Activated naive CD8-positive, alpha-beta T cell treated with anti-CD3 and anti-CD28 coated beads, Interleukin-2, amount 50 U/mL, for 24 hours (primary cell): Measurements from ENCODE around the gene FLAD1.
A peak's percentile ranks its signal among the peaks of the same experiment; 100 is the strongest.

Source experiments
- ATAC-seq: fragments of 150-1000 bp; cut with Tn5 transposase; one replicate; pipeline ENCODE4 v1.10.0; 2021
- DNase-seq: peaks from one replicate; pipeline ENCODE4 v3.0.0; 2021
- H3K27ac Mint-ChIP-seq: one replicate; pipeline ENCODE4 v1.8.0; 2021; ENCODE audit warnings: mild to moderate bottlenecking, mixed read lengths
- H3K27me3 Mint-ChIP-seq: one replicate; pipeline ENCODE4 v1.8.0; 2021; ENCODE audit warnings: mixed read lengths
- H3K36me3 Mint-ChIP-seq: one replicate; pipeline ENCODE4 v1.8.0; 2021; ENCODE audit warnings: low read depth, mixed read lengths
- H3K4me1 Mint-ChIP-seq: one replicate; pipeline ENCODE4 v1.8.0; 2021; ENCODE audit warnings: mixed read lengths
- H3K4me3 Mint-ChIP-seq: one replicate; pipeline ENCODE4 v1.8.0; 2021; ENCODE audit warnings: mild to moderate bottlenecking, moderate library complexity, mixed read lengths
- H3K9me3 Mint-ChIP-seq: one replicate; pipeline ENCODE4 v1.8.0; 2021; ENCODE audit warnings: mixed read lengths

Gene FLAD1

DNA sequence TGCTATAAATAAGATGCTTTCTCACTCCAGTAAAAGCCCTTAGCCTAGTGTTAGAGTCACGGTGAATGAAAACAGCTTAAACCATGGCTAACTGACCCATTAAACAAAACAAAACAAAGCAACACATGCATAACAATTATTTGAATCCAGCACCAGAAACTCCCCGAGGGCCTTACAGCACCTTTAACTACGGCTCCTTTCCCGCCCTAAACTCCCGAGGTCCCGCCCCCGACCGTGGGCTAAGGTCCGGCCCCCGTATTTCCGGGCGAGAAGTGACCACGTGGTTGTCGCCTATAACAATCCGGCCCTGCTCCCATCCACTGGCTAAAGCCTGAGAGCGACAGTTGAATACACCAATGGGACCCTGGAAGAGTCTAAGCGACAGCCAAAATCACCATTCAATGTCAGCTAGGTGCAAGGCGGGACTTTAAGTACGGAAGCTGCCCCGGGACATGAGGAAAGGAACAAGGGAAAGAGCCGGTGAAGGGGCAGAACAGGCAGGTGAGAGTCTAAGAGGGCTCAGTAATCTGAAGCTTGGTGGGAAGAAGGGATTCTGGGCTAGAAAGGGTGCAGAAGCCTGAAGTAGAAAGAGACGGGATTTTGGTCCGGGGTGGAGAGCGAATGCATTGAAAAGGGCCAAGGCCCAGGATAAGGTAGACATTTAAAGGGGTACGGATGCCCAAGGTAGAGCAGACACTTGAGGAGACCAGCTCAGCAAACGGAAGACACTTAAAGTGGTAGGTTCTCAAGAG is at the start of gene FLAD1:
FLAD1 (plus strand) TSS at position 448 of the 752 bp plus-strand sequence. CDS start 351 bp downstream, outside the sequence.
- Mint-ChIP-seq H3K4me3 (no peak within 1 kb of the TSS), H3K27ac (no peak within 1 kb of the TSS), H3K9me3 (no peaks in the 10 kb centered on the region), H3K27me3 (no peaks in the 10 kb centered on the region), H3K36me3 (peaks cover 32% of the 10 kb centered on the region), H3K4me1 (peaks cover 18% of the 10 kb centered on the region)
- peak; percentile 95 for DNase-seq
- ATAC-seq: peak; percentile 100

GRCh38 chr1:154934358-154934948 is 48.7 kb upstream of the FLAD1 start:
- no peak for DNase-seq
- no peak overlapping the region for H3K27ac Mint-ChIP-seq
- H3K9me3 Mint-ChIP-seq: no peaks in the 10 kb centered on the region
- H3K4me1 Mint-ChIP-seq: peaks cover 48% of the 10 kb centered on the region
- ATAC-seq: no peak
- no peaks in the 10 kb centered on the region for H3K27me3 Mint-ChIP-seq
- no peak overlapping the region for H3K4me3 Mint-ChIP-seq
- H3K36me3 Mint-ChIP-seq: peaks cover 5% of the 10 kb centered on the region

- Mint-ChIP-seq H3K27me3 (no peaks in the 10 kb centered on the region), H3K36me3 (peaks cover 3% of the 10 kb centered on the region), H3K27ac (peak overlapping the region; percentile 100), H3K4me1 (peaks cover 59% of the 10 kb centered on the region), H3K9me3 (no peaks in the 10 kb centered on the region), H3K4me3 (peak overlapping the region; percentile 97)
- DNase-seq: no peak
- no peak for ATAC-seq
These were observed 47.2 kb upstream of the FLAD1 start for GRCh38 chr1:154935749-154936554.

DNA sequence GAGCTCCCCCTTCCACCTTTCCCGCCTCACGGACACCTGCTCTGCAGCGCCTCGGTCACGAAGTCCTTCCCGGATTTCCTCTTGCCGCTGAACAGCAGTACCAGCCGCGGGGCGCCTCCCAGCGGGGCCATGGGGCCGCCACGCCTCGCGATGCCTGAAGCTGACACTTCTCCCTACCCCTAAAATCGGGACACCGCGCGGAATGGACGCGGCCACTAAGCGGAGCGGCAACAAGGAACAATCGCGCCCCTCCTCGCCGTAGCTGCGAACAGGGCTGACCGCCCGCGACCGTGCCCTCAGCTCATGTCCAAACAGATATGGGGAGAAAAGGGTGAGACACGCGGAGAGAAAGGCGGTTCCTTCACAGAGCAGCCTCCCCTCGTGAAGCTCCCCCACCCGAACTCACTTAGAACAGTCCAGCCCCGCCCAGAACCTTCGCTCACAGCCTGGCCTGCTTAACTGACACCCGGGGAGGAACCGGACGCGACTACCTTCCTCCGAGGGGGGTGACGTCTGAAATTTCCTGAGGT is 46.5 kb upstream of the FLAD1 start, which contains the start of gene PMVK:
PMVK (minus strand) TSS at position 165 of the 530 bp plus-strand sequence; CDS start at position 131, 34 bp downstream.
- H3K9me3 Mint-ChIP-seq: no peaks in the 10 kb centered on the region

GRCh38 chr1:154937085-154937987 is 45.8 kb upstream of the FLAD1 start:
- peak; percentile 90 for DNase-seq
- peak; percentile 79 for ATAC-seq
- peak overlapping the region; percentile 97 for H3K4me3 Mint-ChIP-seq
- H3K4me1 Mint-ChIP-seq: peaks cover 73% of the 10 kb centered on the region
- H3K27ac Mint-ChIP-seq: peak overlapping the region; percentile 100
- H3K27me3 Mint-ChIP-seq: no peaks in the 10 kb centered on the region
- no peaks in the 10 kb centered on the region for H3K9me3 Mint-ChIP-seq
- peaks cover 3% of the 10 kb centered on the region for H3K36me3 Mint-ChIP-seq

More for the DNA sequence above, 46.5 kb upstream of the FLAD1 start, which contains the start of gene PMVK:
- Mint-ChIP-seq H3K27me3 (no peaks in the 10 kb centered on the region), H3K4me3 (peak within 1 kb of the TSS; percentile 97), H3K36me3 (peaks cover 3% of the 10 kb centered on the region), H3K4me1 (peaks cover 66% of the 10 kb centered on the region), H3K27ac (peak within 1 kb of the TSS; percentile 100)
- DNase-seq (peak; percentile 95), ATAC-seq (peak; percentile 82)

- ATAC-seq (no peak), DNase-seq (no peak)
- Mint-ChIP-seq H3K4me3 (peak overlapping the region; percentile 97), H3K9me3 (no peaks in the 10 kb centered on the region), H3K4me1 (peaks cover 80% of the 10 kb centered on the region), H3K36me3 (peaks cover 3% of the 10 kb centered on the region), H3K27ac (peak overlapping the region; percentile 100), H3K27me3 (no peaks in the 10 kb centered on the region)
These were observed 45.2 kb upstream of the FLAD1 start for GRCh38 chr1:154937988-154938386.

DNA sequence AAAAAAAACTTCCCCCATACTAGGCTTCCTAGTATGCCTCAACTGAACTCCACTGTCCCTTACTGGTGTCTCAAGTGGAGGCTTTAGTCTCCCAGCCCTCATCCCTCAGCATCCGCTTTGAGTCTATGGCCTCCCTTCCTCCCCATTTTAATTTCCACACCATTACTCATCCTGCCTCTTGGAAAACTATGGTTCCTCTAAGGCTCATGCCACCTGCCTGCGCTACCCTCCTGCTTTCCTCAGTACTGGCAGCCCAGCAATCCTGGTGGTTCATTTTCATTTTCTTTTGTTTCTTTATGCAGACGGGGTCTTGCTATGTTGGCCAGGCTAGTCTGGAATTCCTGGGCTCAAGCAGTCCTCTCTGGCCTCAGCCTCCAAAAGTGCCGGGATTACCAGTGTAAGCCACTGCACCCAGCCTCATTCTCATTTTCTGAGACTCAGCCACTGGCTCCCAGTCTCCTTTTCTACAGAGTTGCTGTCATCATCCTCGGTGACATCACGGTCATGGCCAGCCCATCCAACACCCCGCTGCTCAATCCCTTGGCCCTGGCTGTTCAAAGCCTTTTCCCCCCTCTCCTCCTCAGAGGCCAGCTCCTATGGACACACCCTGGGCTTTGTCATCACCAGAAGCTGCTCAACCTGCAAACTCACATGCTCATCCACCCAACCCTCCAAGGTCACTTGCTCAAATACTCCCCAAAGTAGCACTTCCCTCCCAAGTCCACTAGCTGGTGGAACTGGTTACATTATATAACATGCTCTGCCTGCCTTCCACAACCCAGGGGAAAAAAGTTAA is 44.3 kb upstream of the FLAD1 start:
- Mint-ChIP-seq H3K9me3 (no peaks in the 10 kb centered on the region), H3K36me3 (peaks cover 3% of the 10 kb centered on the region), H3K4me1 (peaks cover 88% of the 10 kb centered on the region), H3K27me3 (no peaks in the 10 kb centered on the region), H3K4me3 (peak overlapping the region; percentile 44), H3K27ac (peak overlapping the region; percentile 32)
- ATAC-seq (no peak), DNase-seq (no peak)

DNA sequence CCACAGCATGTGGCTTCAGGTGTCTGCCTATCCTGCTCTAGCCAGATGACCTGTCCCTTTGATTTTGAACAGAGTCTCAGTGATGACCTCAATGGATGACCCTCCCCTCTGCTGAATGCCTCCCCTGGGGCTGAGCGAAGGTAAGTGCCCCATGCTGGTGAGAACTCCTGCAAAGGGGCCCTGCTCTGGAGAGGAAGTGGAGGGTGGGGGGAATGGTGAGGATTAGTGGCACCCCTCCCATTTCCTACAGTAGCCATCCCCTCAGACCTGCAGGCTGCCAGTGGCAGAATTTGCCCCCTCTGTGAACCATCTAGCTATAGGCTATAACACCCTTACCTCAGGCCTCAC is 43.0 kb upstream of the FLAD1 start:
- Mint-ChIP-seq H3K27me3 (no peaks in the 10 kb centered on the region), H3K4me1 (peaks cover 84% of the 10 kb centered on the region), H3K36me3 (peaks cover 2% of the 10 kb centered on the region), H3K4me3 (no peak overlapping the region), H3K27ac (no peak overlapping the region), H3K9me3 (no peaks in the 10 kb centered on the region)
- ATAC-seq (no peak), DNase-seq (no peak)

DNA sequence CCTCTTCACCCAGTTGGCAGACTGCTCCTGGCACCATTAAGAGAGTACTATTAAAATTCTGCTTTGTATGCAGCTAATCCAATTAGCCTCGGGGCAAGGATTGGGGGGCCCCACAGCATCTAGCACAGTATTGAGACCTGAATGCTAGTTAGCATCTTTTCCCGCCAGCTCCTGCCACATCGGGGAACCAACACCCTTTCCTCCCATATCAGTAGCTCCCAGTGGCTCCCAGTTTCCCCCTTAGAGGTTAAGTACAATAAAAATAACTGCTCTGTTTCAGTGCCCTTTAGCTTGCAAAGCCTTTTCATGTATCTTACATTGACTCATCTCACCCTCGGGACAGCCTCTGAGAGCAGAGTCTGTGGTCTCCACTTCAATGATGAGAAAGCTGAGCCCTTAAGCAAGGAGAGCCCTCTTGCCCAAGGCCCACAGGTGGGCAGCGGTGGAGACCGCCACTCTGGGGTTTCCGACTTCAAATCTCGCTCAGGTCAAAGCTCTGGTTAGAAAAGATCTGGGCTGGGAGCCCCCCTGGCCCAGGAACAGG is 42.4 kb upstream of the FLAD1 start:
- Mint-ChIP-seq H3K27me3 (no peaks in the 10 kb centered on the region), H3K4me1 (peaks cover 79% of the 10 kb centered on the region), H3K36me3 (peaks cover 2% of the 10 kb centered on the region), H3K27ac (peak overlapping the region; percentile 63), H3K9me3 (no peaks in the 10 kb centered on the region), H3K4me3 (peak overlapping the region; percentile 3)
- no peak for DNase-seq
- peak; percentile 45 for ATAC-seq

DNA sequence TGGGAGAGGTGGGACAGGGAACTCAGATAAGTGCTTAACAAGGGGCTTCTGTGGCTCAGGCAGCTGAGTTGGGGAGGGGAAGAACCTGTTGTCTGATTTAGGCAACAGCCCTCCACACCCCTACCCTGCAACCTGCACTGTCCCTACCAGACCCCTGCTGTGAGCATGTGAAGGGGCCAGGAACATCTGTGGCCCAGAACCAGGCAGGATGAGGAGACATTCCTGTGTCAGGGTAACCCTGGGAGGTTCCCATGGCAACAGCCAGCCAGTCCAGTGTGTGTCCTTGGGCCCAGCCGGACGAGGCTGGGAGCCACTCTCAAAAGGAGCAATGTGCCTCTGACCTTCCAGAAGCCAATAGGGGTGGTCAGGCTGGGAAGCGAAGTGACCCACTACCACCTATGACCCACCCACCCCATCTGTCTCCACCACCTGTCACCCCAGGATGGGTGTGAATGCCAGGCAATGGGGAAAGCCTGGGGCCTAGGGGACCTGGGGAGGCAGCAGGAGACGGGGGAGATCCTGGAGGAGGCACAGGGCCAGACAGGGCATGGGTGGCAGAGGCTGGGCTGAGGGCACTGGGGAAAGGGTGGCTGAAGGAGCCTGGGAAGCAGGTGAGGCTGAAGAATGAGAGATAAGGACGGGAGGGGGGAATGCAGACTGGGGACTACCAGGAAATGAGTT is 41.7 kb upstream of the FLAD1 start:
- peak overlapping the region; percentile 3 for H3K4me3 Mint-ChIP-seq
- ATAC-seq (no peak), DNase-seq (no peak)
- H3K9me3 Mint-ChIP-seq: no peaks in the 10 kb centered on the region
- H3K27me3 Mint-ChIP-seq: no peaks in the 10 kb centered on the region
- H3K36me3 Mint-ChIP-seq: peaks cover under 1% of the 10 kb centered on the region
- H3K4me1 Mint-ChIP-seq: peaks cover 72% of the 10 kb centered on the region
- peak overlapping the region; percentile 87 for H3K27ac Mint-ChIP-seq

DNA sequence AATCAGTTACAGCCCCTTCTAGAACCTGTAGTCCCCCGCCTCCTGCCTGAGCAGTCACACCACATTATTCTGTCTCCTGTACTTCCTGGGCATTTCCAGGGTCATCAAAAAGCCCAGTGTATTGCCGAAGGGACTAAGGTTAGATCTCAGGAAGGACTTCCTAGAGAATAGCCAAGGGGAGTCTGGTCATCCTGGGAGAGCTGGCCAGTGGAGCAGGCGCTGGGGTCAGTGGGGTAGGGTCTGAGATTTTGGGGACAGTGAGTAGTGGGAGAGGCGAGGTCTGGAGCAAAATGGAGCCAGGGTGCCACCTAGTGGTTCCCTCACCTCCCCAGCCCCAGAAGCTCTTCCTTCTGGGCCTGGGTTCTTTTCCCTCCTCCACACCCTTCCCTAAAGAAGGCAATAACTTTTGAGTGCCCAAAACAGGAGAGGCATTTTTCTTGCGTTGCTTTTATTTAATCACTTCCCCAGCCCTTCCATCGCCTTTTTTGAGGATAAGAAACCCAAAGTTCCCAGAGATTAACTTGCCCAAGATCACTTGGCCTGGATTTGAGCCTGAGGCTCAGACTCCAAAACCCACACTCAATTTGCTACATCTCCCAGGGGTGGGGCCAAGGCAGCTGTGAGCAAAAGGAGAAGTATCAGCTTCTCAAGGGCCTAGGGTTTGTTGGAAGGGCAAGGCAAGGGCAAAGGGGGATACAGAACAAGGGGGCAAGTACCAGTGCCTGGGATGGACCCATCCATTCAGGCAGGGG is 39.3 kb upstream of the FLAD1 start:
- DNase-seq: peak; percentile 64
- H3K4me1 Mint-ChIP-seq: peaks cover 53% of the 10 kb centered on the region

More for the DNA sequence above, 39.3 kb upstream of the FLAD1 start:
- Mint-ChIP-seq H3K36me3 (no peaks in the 10 kb centered on the region), H3K27ac (peak overlapping the region; percentile 21), H3K9me3 (no peaks in the 10 kb centered on the region), H3K4me3 (no peak overlapping the region), H3K27me3 (no peaks in the 10 kb centered on the region)
- no peak for ATAC-seq
